IMR-90 (cell line): Measurements from ENCODE around the gene TANK. TPM values are rescaled to one million over a fixed set of nuclear protein-coding genes. Genes with fewer than 3 reads are reported as not detected.
A peak's percentile ranks its signal among the peaks of the same experiment; 100 is the strongest.

Source experiments
- ATAC-seq: fragments of 200-7000 bp; cut with Tn5 transposase; 2 replicates; pipeline ENCODE4 v1.9.1; 2020; ENCODE audit warnings: low read depth, mild to moderate bottlenecking, moderate library complexity
- BruUV-seq: library from RNA; stranded (reverse); fragments of 400-500 nt; replicated peaks from 2 replicates; lab custom pipeline; 2021; lab: Mats Ljungman, UMichigan
- CTCF ChIA-PET: fragments of 300-600 bp; formaldehyde crosslinking; extraction: SDS; loops from one replicate; lab custom pipeline; 2021; ENCODE audit warnings: antibody characterized with exemption; lab: Yijun Ruan, JAX
- POLR2A ChIA-PET: fragments of 300-600 bp; sonication (Branson Sonifier 250); formaldehyde crosslinking; loops from one replicate; lab custom pipeline; 2022; ENCODE audit warnings: antibody characterized with exemption; ENCODE audit not compliant: unreplicated experiment; lab: Charles Lee
- DNase-seq: peaks from one replicate; pipeline ENCODE4 v3.0.0; 2013
- H2AFZ ChIP-seq: replicated peaks from 2 replicates; pipeline ENCODE3; 2013; ENCODE audit warnings: low read length, mild to moderate bottlenecking; ENCODE audit not compliant: poor library complexity
- H2AK5ac ChIP-seq: 2 replicates; pipeline ENCODE4 v1.6.1; 2013; ENCODE audit warnings: low read depth, low read length, inconsistent platforms
- H2AK9ac ChIP-seq: replicated peaks from 2 replicates; pipeline ENCODE3; 2013; ENCODE audit warnings: mild to moderate bottlenecking, low read depth, low read length, moderate library complexity; ENCODE audit not compliant: poor library complexity
- H2BK120ac ChIP-seq: 2 replicates; pipeline ENCODE4 v1.6.1; 2013; ENCODE audit warnings: low read depth, low read length, inconsistent platforms
- H2BK15ac ChIP-seq: 3 replicates; pipeline ENCODE4 v1.6.1; 2013; ENCODE audit warnings: low read depth, low read length, inconsistent platforms
- H2BK20ac ChIP-seq: 2 replicates; pipeline ENCODE4 v1.6.1; 2013; ENCODE audit warnings: low read depth, mild to moderate bottlenecking, inconsistent platforms, low read length, moderate library complexity
- H2BK5ac ChIP-seq: 2 replicates; pipeline ENCODE4 v1.6.1; 2013; ENCODE audit warnings: mild to moderate bottlenecking, low read depth, low read length, inconsistent platforms; ENCODE audit not compliant: poor library complexity, severe bottlenecking
- H3K14ac ChIP-seq: replicated peaks from 2 replicates; pipeline ENCODE4 v1.6.1; 2013; ENCODE audit warnings: low read depth, low read length, inconsistent platforms
- H3K18ac ChIP-seq: 2 replicates; pipeline ENCODE4 v1.6.1; 2013; ENCODE audit warnings: low read depth, low read length, control low read depth
- H3K23ac ChIP-seq: 2 replicates; pipeline ENCODE4 v1.6.1; 2013; ENCODE audit warnings: low read depth, low read length, inconsistent platforms
- H3K27ac ChIP-seq: 2 replicates; pipeline ENCODE4 v1.5.1; 2013; ENCODE audit warnings: mild to moderate bottlenecking, control low read depth, low read length; ENCODE audit not compliant: insufficient read depth
- H3K27me3 ChIP-seq: 2 replicates; pipeline ENCODE4 v1.6.1; 2013; ENCODE audit warnings: low read length; ENCODE audit not compliant: control insufficient read depth, insufficient read depth
- H3K36me3 ChIP-seq: 2 replicates; pipeline ENCODE4 v1.6.1; 2013; ENCODE audit warnings: low read length, mixed read lengths; ENCODE audit not compliant: control insufficient read depth, insufficient read depth
- H3K4ac ChIP-seq: 2 replicates; pipeline ENCODE4 v1.6.1; 2013; ENCODE audit warnings: low read depth, low read length, inconsistent platforms
- H3K4me1 ChIP-seq: 2 replicates; pipeline ENCODE4 v1.6.1; 2013; ENCODE audit warnings: low read length, mixed read lengths; ENCODE audit not compliant: control insufficient read depth, insufficient read depth
- H3K4me2 ChIP-seq: 2 replicates; pipeline ENCODE4 v1.6.1; 2013; ENCODE audit warnings: low read depth, mild to moderate bottlenecking, control low read depth, low read length, moderate library complexity
- H3K4me3 ChIP-seq: 2 replicates; pipeline ENCODE4 v1.5.1; 2013; ENCODE audit warnings: low read depth, mild to moderate bottlenecking, control low read depth, low read length, moderate library complexity; ENCODE audit not compliant: insufficient read depth
- H3K56ac ChIP-seq: 2 replicates; pipeline ENCODE4 v1.6.1; 2013; ENCODE audit warnings: low read length, inconsistent platforms; ENCODE audit not compliant: insufficient read depth; ENCODE audit errors: extremely low read depth
- H3K79me1 ChIP-seq, 2 experiments: 2 replicates each; pipeline ENCODE4 v1.6.1; 2013; ENCODE audit warnings: low read length in 2 of 2, inconsistent platforms in 1 of 2, low read depth in 1 of 2
- H3K9ac ChIP-seq: 2 replicates; pipeline ENCODE4 v1.6.1; 2013; ENCODE audit warnings: low read depth, low read length, control low read depth
- H3K9me1 ChIP-seq: 2 replicates; pipeline ENCODE4 v1.6.1; 2013; ENCODE audit warnings: low read length, inconsistent platforms; ENCODE audit not compliant: insufficient read depth
- H3K9me3 ChIP-seq: 2 replicates; pipeline ENCODE4 v1.6.1; 2013; ENCODE audit warnings: low read length; ENCODE audit not compliant: control insufficient read depth, insufficient read depth
- H4K20me1 ChIP-seq: 2 replicates; pipeline ENCODE4 v1.6.1; 2013; ENCODE audit warnings: low read length, inconsistent platforms; ENCODE audit not compliant: insufficient read depth
- H4K5ac ChIP-seq: 2 replicates; pipeline ENCODE4 v1.6.1; 2013; ENCODE audit warnings: mild to moderate bottlenecking, low read depth, low read length, control low read depth
- H4K8ac ChIP-seq, 2 experiments: 2 replicates each; pipeline ENCODE4 v1.6.1; 2013; ENCODE audit warnings: low read depth in 2 of 2, low read length in 2 of 2, control low read depth in 1 of 2, inconsistent platforms in 1 of 2
- H4K91ac ChIP-seq: 2 replicates; pipeline ENCODE4 v1.6.1; 2013; ENCODE audit warnings: low read depth, low read length, inconsistent platforms; ENCODE audit not compliant: insufficient read depth
- CEBPB ChIP-seq: IDR thresholded peaks from 2 replicates; pipeline ENCODE4 v1.6.1; 2012; ENCODE audit warnings: low read depth, low read length, improper control_type of control experiment
- MAFK ChIP-seq: IDR thresholded peaks from 2 replicates; pipeline ENCODE4 v1.6.1; 2012; ENCODE audit warnings: low read depth, low read length, improper control_type of control experiment
- RAD21 ChIP-seq: IDR thresholded peaks from 2 replicates; pipeline ENCODE4 v1.6.1; 2012; ENCODE audit warnings: low read length, improper control_type of control experiment
- SMC3 ChIP-seq: fragments of 150-350 bp; IDR thresholded peaks from 2 replicates; pipeline ENCODE4 v1.6.1; 2016; ENCODE audit warnings: low read depth, mild to moderate bottlenecking, antibody characterized with exemption, low read length, moderate library complexity
- WGBS, 2 experiments: methylation state at CpG; one replicate each; pipeline versions ENCODE4 v1.1.5 to v1.1.7; 2013; ENCODE audit warnings: missing lambda C conversion rate in 2 of 2; ENCODE audit not compliant: insufficient read length in 1 of 2; ENCODE audit errors: extremely low coverage in 2 of 2; 5-methylcytosine and 5-hydroxymethylcytosine counted together
- dilution Hi-C: fragments of 300-500 bp; cut with HindIII; formaldehyde crosslinking; loops from one replicate; pipeline ENCODE4 v1.14.3; 2018; ENCODE audit warnings: low sequenced_read_pairs; ENCODE audit not compliant: unreplicated experiment
- in situ Hi-C: fragments of 300-500 bp; cut with MboI; formaldehyde crosslinking; loops from 3 replicates; pipeline ENCODE4 v1.14.3; 2019; ENCODE audit warnings: low sequenced_read_pairs, inconsistent platforms, mixed read lengths
- intact Hi-C: fragments of 100-400 bp; cut with micrococcal nuclease; formaldehyde crosslinking; loops from 2 replicates; pipeline ENCODE4 v1.10.0; 2022
- polyA plus RNA-seq, 3 experiments: library from polyadenylated mRNA; depleted of rRNA; stranded (reverse); fragments of >200 nt; gene quantifications; 2 replicates each; pipeline ENCODE4 v1.2.3, GENCODE V29; 2012; ENCODE audit warnings: low replicate concordance in 1 of 3
- total RNA-seq: library from RNA; depleted of rRNA; stranded (reverse); fragments of >200 nt; gene quantifications from 2 replicates; pipeline ENCODE4 v1.2.3, GENCODE V29; 2012
- TF ChIP-seq, protein P1 (sequence below): fragments of 150-350 bp; IDR thresholded peaks from 2 replicates; pipeline ENCODE4 v1.6.1; 2016; ENCODE audit warnings: low read depth, mild to moderate bottlenecking, low read length, moderate library complexity, borderline replicate concordance
- TF ChIP-seq, protein P2 (sequence below): conservative IDR thresholded peaks from 2 replicates; pipeline ENCODE4 v1.5.1; 2012; ENCODE audit warnings: mild to moderate bottlenecking, low read depth, low read length, improper control_type of control experiment
- TF ChIP-seq, protein P3 (sequence below): fragments of 150-350 bp; IDR thresholded peaks from 2 replicates; pipeline ENCODE4 v1.6.1; 2017; ENCODE audit warnings: mild to moderate bottlenecking, antibody characterized with exemption, low read length, low read depth

The TANK gene
- total and polyA plus RNA-seq, 2 of the 4 experiments (the other 2 are of a cell fraction): 25.4 to 41.9 TPM

DNA sequence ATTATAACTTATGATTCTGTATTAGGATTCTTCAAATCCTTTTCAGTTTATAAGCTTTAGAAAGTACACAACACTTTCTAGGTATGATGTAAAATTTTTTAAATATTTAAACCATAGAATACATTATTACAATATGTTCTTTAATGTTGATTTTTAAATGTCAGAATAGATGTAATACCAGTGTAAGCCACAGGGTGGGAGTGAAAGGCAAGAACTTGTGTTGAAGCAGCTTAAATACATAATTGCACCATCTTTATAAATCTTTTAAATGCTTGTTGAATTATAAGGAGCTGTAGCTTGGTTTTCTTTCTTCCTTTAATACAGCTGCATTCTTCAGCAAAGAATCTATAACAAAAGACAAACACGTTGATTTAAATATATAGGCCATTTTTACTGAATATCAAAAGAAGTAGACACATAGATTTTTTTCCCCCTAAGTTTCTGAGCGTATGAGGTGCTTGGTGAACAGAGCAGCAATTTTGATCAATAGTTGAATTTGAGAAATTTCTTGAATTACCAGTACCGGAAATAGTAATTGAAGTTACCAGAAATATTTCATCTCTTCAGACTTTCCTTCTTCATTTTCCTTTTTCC lies 63.0 kb downstream of the TANK start:
- H3K14ac ChIP-seq: no peak overlapping the region
- no peaks in the 10 kb centered on the region for H3K9me3 ChIP-seq
- H4K8ac ChIP-seq: no peak overlapping the region
- no CpG with 5 or more reads among the region's 3 CpGs for WGBS, 2 experiments
- CTCF ChIA-PET: interaction anchor here (0.6 to 1.5 kb wide), 7 partner anchors 9 to 999 kb away, joined by 3 to 4 read pairs (median 3); no protein-coding TSS in a partner anchor
- peak; percentile 49; the same call in 1 of the 2 replicates for TF ChIP-seq CEBPB
- TF ChIP-seq, protein P1, sequence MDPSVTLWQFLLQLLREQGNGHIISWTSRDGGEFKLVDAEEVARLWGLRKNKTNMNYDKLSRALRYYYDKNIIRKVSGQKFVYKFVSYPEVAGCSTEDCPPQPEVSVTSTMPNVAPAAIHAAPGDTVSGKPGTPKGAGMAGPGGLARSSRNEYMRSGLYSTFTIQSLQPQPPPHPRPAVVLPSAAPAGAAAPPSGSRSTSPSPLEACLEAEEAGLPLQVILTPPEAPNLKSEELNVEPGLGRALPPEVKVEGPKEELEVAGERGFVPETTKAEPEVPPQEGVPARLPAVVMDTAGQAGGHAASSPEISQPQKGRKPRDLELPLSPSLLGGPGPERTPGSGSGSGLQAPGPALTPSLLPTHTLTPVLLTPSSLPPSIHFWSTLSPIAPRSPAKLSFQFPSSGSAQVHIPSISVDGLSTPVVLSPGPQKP: no peak
- TF ChIP-seq, protein P2, sequence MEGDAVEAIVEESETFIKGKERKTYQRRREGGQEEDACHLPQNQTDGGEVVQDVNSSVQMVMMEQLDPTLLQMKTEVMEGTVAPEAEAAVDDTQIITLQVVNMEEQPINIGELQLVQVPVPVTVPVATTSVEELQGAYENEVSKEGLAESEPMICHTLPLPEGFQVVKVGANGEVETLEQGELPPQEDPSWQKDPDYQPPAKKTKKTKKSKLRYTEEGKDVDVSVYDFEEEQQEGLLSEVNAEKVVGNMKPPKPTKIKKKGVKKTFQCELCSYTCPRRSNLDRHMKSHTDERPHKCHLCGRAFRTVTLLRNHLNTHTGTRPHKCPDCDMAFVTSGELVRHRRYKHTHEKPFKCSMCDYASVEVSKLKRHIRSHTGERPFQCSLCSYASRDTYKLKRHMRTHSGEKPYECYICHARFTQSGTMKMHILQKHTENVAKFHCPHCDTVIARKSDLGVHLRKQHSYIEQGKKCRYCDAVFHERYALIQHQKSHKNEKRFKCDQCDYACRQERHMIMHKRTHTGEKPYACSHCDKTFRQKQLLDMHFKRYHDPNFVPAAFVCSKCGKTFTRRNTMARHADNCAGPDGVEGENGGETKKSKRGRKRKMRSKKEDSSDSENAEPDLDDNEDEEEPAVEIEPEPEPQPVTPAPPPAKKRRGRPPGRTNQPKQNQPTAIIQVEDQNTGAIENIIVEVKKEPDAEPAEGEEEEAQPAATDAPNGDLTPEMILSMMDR: peak; percentile 66
- TF ChIP-seq, protein P3, sequence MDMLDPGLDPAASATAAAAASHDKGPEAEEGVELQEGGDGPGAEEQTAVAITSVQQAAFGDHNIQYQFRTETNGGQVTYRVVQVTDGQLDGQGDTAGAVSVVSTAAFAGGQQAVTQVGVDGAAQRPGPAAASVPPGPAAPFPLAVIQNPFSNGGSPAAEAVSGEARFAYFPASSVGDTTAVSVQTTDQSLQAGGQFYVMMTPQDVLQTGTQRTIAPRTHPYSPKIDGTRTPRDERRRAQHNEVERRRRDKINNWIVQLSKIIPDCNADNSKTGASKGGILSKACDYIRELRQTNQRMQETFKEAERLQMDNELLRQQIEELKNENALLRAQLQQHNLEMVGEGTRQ: no peak
- TF ChIP-seq RAD21: peak; percentile 64
- TF ChIP-seq MAFK: no peak
- TF ChIP-seq SMC3: peak; percentile 49
- no peak overlapping the region for H3K23ac ChIP-seq
- BruUV-seq: no TSS peak
- H3K27me3 ChIP-seq: no peaks in the 10 kb centered on the region
- ATAC-seq (peak; percentile 88), DNase-seq (peak; percentile 64)
- H4K20me1 ChIP-seq: no peaks in the 10 kb centered on the region
- H3K27ac ChIP-seq: no peak overlapping the region
- H2BK15ac ChIP-seq: no peak overlapping the region
- no peak overlapping the region for H3K18ac ChIP-seq
- H3K4me1 ChIP-seq: no peaks in the 10 kb centered on the region
- no peak overlapping the region for H2AFZ ChIP-seq
- H4K91ac ChIP-seq: no peak overlapping the region
- H3K4me3 ChIP-seq: no peak overlapping the region
- no peaks in the 10 kb centered on the region for H3K9me1 ChIP-seq
- intact Hi-C loops: loop anchor here (1.0 kb wide), 1 partner anchor 50 kb away; no protein-coding TSS in a partner anchor
- H3K9ac ChIP-seq: no peak overlapping the region
- H2BK5ac ChIP-seq: no peak overlapping the region
- POLR2A ChIA-PET: no interaction called here
- H3K4me2 ChIP-seq: no peak overlapping the region
- H2BK20ac ChIP-seq: no peak overlapping the region
- dilution Hi-C loops: no loop called here
- no peak overlapping the region for H3K4ac ChIP-seq
- no peak overlapping the region for H4K5ac ChIP-seq
- no peak overlapping the region for H2AK9ac ChIP-seq
- H3K56ac ChIP-seq: no peak overlapping the region
- H2BK120ac ChIP-seq: no peak overlapping the region
- H3K36me3 ChIP-seq: peaks cover 5% of the 10 kb centered on the region
- H2AK5ac ChIP-seq: no peak overlapping the region
- peaks cover 2% of the 10 kb centered on the region in 2 experiments; a peak in 1 of 4 replicates for H3K79me1 ChIP-seq
- in situ Hi-C loops: no loop called here
